GM13976 (cell line): Measurements from ENCODE around the gene ATP2B3.

Experiments
- DNase-seq: peaks from one replicate; pipeline ENCODE4 v3.0.0; 2012; ENCODE audit warnings: low spot score
- in situ Hi-C: fragments of 300-500 bp; cut with MboI; formaldehyde crosslinking; loops from one replicate; pipeline ENCODE4 v1.12.0; 2022; ENCODE audit warnings: low sequenced_read_pairs, mixed read lengths, inconsistent platforms; ENCODE audit not compliant: unreplicated experiment
- TF ChIP-seq, protein P1 (sequence below): IDR thresholded peaks from 2 replicates; pipeline ENCODE4 v1.5.1; 2012; ENCODE audit warnings: borderline replicate concordance, mild to moderate bottlenecking; ENCODE audit not compliant: insufficient read depth; ENCODE audit errors: extremely low read depth, missing control alignments, control extremely low read depth

ATP2B3 gene

DNA sequence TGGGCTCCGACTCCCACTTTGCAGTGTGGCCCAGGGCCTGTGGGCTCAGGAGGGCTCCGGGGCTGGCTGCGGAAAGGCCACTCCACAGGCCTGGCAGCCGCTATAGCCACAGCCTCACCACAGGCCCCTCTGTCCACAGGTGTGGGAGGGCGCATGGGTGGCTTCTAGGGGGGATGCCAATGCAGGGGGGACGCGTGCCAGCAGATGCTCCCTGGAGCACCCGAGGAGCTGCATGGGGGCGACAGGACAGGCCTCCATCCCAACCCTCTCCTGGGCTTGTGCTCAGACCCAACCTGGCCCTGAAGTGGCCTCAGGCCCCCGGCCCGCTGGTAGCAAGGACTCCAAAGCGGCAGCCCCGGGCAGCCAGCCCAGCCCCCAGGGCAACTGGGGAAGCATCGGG lies 14.6 kb upstream of the ATP2B3 start:
- TF ChIP-seq, protein P1, sequence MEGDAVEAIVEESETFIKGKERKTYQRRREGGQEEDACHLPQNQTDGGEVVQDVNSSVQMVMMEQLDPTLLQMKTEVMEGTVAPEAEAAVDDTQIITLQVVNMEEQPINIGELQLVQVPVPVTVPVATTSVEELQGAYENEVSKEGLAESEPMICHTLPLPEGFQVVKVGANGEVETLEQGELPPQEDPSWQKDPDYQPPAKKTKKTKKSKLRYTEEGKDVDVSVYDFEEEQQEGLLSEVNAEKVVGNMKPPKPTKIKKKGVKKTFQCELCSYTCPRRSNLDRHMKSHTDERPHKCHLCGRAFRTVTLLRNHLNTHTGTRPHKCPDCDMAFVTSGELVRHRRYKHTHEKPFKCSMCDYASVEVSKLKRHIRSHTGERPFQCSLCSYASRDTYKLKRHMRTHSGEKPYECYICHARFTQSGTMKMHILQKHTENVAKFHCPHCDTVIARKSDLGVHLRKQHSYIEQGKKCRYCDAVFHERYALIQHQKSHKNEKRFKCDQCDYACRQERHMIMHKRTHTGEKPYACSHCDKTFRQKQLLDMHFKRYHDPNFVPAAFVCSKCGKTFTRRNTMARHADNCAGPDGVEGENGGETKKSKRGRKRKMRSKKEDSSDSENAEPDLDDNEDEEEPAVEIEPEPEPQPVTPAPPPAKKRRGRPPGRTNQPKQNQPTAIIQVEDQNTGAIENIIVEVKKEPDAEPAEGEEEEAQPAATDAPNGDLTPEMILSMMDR, result no peak
- in situ Hi-C loops, result no loop called here
- DNase-seq, result no peak

DNA sequence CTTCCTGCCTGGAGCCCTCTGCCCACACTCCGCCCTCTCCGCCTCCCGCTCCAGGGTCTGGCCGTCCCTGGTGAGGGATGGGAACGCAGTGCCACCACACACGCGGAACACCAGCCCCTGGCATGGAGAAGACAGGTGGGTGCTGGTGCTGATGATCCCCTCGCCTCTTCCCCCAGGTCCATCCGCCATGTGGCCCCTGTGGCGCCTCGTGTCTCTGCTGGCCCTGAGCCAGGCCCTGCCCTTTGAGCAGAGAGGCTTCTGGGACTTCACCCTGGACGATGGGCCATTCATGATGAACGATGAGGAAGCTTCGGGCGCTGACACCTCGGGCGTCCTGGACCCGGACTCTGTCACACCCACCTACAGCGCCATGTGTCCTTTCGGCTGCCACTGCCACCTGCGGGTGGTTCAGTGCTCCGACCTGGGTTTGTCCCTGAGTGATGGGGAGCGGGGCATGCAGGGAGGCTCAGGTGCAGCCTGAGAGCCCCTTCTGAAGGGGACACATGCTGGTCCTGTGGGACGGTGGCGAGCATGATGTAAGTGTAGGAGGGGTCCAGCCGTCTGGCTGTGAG lies 12.9 kb upstream of the ATP2B3 start:
- no peak for DNase-seq
- in situ Hi-C loops, result no loop called here
- TF ChIP-seq, protein P1, result no peak

DNA sequence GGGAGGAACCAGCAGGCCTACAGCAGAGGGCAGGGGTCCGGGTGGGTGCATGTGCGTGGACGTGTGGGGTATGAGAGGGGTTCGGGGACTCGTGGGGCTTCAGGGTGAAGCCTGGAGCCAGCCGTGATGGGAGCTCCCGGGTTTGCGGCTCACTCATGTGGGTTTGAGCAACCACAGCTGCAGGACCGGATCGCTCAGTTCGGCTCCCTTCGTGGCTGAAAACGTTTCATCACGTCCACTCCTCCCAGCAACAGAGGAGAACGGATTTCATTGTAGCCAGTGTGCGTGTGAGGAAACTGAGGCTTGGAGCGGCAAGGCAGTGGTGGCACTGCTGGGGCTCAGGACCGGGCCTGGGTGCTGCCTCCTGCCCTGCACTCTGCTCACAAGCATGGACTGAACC lies 12.1 kb upstream of the ATP2B3 start:
- no peak for DNase-seq
- in situ Hi-C loops, result no loop called here
- TF ChIP-seq, protein P1, result no peak

DNA sequence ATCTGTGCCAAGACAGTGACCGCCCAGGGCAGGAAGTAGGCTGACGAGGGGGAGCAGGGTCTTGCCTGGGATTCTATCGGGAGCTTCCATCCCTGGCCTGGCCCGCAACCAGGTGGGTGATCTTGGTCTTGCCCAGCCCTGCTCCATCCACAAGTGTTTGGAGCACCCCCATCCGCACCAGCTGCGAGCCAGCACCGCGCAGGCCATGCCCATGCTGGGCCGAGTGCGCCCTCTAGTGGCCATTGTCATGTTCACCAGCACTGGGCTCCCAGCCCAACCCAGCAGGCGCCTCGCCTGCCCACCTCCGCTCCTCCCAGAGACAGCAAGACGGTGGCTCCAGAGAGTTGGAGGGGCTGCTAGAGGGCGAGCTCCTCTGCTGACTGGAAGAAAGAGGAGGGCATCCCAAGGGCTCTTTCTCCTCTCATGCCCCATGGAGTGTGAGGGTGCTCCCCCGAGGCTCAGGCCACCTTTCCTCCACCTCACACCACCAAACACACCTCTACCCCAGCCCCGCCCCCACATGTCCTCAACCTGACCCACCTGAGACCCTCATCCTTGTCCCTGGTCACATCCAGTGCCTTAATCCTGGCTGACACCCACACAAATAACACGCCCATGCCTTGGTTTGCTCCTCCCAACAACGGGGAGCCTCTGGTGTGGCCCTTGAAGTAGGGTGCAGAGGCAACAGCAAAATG lies 9.8 kb upstream of the ATP2B3 start:
- in situ Hi-C loops, result no loop called here
- TF ChIP-seq, protein P1, result peak; percentile 88
- peak; percentile 93 for DNase-seq

DNA sequence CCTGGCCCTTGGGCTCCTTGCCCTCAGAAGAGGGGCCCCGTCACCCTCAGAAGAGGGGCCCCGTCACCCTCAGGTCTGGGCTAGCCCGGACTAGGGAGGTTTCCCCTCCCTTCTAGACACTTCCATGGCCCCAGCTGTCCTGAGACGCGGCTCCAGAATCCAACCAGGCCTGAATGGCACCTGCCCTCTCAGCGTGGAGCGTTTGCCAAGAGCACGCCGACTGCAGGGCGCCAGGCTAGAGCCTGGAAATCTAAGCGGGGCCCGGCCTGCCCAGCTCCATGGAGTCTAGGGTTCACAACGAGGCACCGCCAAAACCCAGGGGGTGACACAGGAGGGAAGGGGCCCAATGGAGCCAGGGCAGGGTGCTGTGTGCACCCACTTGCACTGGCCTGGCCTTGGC lies 7.8 kb upstream of the ATP2B3 start:
- no peak for DNase-seq
- in situ Hi-C loops, result no loop called here
- TF ChIP-seq, protein P1, result no peak

DNA sequence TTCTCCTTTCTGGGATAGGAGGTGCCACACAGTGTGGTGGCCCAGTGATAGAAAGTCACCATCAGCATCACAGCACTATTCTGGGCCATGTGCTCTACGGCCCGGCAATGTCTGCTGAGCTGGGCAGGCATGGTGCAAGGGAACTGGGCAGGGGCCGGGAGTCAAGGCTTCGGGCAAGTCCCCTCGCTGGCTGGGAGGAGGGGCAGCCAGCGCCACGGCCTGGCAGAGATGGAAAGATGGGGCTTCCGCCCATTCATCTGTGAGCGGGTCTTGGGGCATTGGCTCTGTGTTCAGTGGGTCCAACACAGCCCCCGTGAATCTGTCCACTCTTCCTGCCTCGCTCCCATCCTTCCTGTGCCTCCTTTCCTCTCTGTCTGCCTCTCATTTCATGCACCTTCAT lies 7.1 kb upstream of the ATP2B3 start:
- no peak for DNase-seq
- in situ Hi-C loops, result no loop called here
- TF ChIP-seq, protein P1, result no peak
